ENCODE measurements around the gene NUP210L. TPM values are rescaled to one million over a fixed set of nuclear protein-coding genes. Genes with fewer than 3 reads are reported as not detected.
A peak's percentile ranks its signal among the peaks of the same experiment; 100 is the strongest.

The NUP210L gene
- 0.06 TPM for total RNA-seq

DNA sequence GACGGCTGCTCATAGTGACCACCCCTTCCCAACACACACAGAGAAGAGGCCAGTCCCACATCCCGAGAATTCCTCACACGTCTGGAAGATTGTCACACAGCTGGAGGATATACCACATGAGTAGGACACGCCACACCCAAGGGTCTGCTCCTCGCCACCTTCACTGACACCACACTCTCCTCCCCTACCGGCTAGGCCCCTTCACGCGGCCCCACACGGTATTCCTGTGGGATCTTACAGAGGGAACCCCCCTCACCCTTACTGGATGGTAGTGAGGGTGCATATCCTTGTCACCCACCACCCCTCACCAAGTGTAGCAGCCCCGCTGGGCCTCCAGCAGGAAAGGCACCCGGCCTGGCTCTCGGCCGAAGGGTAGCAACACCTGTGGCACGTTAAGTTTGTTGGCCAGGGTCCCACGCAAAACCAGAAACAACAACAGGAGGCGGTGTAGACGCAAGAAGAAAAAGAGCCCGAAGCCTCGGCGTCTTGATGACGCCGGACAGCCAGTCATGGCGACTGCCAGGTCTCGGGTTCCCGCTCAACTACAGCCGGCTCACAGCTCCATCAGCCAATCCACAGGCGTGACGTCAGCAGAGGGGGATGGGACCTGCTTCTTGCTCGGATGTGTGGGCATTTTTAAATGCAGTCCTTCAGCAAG lies at the start of gene NUP210L:
Gene NUP210L, minus strand, starts transcription at position 540 of the 658 bp plus-strand sequence.

DNA sequence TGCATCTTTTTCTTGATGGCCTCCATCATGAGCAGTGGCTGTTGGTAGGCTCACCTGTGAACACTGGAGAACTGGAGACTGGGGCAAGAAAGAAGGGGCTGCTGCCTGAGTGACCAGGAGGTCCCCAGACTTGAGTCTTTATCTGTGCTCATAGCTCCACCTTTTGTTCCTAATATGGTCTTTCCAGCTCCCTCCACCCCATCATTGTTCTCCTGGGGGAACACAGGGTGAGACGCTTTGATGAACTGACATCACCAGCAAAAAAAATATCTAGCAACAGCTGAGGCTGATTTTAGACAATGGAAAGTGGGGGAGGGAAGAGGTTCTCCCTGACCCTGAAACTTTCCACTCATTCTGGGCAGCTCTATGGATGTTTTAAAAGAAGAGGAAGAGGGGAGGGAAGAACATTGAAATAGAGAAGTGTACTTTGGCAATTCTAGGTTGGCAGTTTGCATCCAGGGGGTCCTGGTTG lies 37.2 kb upstream of the NUP210L start, which contains the start of gene TPM3:
Gene TPM3, minus strand, starts transcription at position 111 of the 472 bp plus-strand sequence. Its CDS starts 82 bp downstream, at position 29.

DNA sequence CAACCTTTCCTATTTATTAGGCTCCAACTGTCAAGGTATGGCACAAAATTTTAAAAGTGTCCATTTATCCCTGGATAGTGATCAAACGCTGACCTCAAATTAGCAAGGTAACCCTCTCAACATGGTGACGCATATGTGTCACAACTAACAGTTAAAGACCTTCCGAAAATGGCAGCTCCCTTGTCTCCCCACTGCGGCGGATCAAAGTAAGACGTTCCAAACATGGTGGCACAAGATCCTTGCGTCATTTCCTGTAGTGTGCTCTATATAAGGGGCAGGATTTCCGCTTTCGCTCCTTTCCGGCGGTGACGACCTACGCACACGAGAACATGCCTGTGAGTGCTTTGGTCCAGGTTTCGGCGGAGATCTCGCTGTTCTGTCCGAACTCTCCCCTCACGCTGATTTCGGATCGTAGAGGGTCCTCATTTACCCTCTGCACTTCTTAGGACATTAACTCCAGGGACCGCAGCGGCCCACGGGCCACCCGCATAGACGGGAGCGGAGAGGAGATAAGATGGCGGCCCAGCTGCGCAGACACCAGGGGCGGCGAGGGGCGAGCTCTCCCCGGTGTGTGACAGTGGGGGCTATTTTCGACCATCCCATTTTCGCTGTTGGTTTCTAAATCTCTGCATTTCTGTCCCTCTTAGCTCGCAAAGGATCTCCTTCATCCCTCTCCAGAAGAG lies 164.3 kb downstream of the NUP210L start, which contains the start of gene RPS27:
Gene RPS27, plus strand, starts transcription at position 295 of the 683 bp plus-strand sequence. Its CDS starts 35 bp downstream, at position 330.

DNA sequence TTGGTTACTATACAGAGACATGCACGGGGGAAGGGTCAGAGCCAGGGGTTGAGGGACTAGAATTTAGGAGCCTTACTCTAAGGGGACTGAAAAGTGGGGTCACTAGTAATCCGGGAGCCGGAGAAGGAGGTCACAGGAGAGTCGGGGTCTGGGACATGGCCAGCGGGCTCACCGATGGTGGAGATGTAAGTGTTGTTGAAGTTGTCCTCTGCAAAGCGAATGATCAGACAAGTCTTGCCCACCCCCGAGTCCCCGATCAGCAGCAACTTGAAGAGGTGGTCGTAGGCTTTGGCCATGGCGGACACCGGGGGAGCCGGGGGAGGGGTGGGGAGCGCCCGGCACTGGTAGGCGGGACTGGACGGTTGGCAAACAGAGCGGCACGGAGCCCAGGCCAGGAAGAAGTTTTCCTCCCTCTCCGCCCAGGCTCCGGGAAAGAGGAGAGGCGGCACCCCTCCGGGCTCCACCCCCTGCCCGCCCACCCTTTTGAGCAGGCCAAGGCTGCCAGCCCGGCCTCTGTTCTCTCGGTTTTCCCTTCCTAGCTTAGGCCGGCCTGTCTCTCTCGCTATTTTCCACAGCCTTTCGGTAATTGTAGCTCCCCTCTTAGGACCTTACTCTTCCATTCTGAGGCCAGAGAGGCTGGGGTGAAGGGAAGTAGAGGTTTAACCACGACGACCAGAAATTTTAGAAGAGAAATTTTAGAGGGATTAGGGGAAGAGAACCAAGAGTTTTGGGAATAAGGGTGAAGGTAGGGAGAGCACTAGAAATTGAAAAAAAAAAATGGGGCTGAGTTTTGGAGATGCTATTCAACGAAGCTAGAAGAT lies 168.7 kb downstream of the NUP210L start, which contains the start of gene RAB13:
Gene RAB13, minus strand, starts transcription at position 399 of the 821 bp plus-strand sequence. Its CDS starts 103 bp downstream, at position 296.

DNA sequence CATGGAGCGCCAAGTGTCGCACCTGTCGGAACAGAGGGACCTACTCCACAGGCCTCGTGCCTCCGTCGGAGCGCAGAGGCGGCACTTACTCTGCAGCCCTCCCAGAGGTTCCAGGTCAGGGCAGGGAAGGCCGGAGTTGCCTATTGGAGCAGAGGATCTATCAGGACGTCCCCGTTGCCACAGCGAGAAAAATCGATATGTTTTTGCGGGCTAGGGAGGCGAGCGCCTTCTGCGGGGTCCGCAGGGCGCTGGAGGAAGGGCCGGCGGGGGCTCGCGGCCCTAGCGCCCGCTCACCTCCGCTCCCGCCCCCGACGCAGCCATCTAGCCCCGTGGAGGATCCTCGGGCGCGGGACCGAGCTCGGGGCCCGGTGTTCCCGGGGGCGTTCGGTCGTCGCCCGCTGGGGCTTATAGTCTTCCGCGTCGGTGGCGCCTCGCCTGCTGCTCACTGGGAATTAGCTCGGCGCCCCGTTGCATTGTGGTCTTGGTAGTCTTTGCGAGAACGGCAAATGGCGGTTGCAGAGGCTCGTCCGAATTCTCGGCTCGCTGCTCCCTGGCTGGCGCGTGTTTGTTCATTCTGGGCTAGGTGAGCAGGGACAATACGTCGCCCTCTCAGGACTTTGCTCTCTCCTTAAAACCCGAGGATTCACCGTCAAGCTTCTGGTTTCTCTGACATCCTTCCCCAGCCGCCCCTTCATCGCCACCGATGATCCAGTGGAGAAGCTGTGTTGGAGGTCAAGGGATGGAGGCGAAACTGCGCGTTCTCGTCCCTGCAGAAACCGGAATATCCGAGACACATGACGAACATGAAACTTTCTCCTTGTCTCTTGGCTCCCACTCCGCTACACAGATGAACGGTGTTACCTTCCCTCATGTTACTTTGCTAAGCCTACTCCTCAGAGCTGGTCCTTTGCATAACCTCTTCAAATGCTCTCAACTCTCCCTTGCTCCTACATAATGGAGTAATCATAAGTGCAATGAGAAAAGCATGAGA lies 177.3 kb downstream of the NUP210L start, which contains the start of gene JTB:
Gene JTB, minus strand, starts transcription at position 425 of the 991 bp plus-strand sequence. Its CDS starts 422 bp downstream, at position 3.

DNA sequence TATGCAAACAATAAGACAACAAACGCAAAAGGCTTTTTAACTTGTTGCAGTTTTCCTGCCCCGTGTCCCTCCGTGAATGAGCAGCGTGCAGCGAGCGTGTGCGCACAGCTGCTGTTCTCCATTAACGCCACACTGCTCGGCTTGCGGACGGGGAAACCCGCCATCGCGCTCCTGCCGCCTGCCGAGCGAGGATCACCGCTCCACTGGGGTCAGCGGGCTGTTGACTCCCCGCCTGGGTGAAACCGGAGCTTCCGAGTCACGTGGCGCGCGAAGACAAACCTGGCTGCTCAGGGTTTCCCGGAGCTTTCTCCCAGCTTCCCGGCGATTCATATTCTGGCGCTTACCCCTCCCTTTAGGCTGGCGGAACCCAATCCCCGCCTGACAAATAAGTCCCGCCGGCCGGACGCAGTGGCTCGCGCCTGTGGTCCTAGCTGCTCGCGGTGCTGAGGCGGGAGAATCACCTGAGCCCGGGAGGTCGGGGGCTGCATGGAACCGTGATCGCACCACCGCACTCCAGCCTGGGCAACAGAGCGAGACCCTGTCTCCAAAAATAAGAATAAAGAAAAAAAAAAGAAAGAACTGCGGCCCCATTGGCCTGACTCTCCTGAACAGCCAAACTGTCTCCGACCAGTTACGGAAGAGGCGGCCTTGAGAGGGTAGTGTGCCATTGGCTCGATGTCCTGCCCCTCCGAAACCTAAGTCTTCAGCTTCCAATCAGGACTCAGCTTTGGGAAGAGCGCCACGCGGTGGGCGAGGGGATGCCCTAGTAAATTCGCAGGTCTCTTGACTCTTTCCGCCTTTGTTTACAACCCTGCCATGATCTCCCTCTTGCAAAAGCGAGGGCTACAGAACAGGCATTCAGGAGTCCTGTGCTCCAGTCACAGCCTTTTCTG lies 187.5 kb downstream of the NUP210L start, which contains the start of gene CREB3L4:
Gene CREB3L4, plus strand, starts transcription at position 796 of the 893 bp plus-strand sequence. CDS start 624 bp downstream, outside the sequence.

GRCh38 chr1:153963030-153963849 lies 191.6 kb downstream of the NUP210L start, which contains the start of gene SLC39A1:
Gene SLC39A1 (minus strand): TSS chr1:153963537. CDS start chr1:153962715, 822 bp downstream.

GRCh38 chr1:153958111-153958960 lies 196.5 kb downstream of the NUP210L start, which contains the start of gene CRTC2:
Gene CRTC2 (minus strand): TSS chr1:153958612. CDS start chr1:153958497, 115 bp downstream.

DNA sequence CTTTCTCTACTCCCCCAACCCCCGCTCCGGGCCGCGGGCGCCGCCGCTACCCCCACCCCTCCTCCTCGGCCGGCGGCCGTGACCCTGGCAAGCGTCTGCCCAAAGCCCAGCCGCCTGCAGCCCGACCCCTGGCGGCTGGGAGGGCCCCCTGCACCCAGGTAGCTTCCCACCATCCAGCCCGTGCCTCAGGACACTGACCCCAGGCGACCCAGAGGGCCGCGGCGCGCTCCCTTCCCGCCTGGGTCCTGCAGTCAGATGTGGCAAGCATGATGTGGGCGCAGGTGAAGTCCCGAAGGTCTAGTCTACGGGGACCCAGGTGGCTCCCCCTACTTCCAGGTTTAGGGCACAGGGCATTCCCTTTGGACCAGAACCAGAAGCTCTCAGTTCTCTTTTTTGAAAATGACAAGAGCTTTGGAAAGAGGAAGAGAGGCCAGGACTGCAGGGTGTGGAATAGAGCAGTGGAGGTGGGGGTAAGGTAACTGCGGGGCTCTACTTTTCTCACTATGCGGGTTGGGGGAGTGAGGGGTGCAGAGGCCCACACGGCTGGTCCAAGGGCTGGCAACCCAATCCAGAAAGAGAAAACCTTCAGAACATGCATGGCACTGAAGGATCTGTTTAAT lies 208.1 kb downstream of the NUP210L start, which contains the start of gene DENND4B:
Gene DENND4B, minus strand, starts transcription at position 97 of the 620 bp plus-strand sequence. CDS start 2,344 bp downstream, outside the sequence.

Small RNAs within 50 kb of the gene (small RNA-seq; reads per million reads assigned to genes)
- gene MIR190B (ENCODE audit: low replicate concordance) (0.28 reads per million, percentile 25 among the genes with 10 or more reads in this experiment), gene MIR5698 (ENCODE audit: low replicate concordance) (not detected), gene MIR6737 (ENCODE audit: low replicate concordance) (not detected), gene RNU6-179P (ENCODE audit: low replicate concordance) (not detected)

Other genes starting within 250 kb of the NUP210L start
- gene GATAD2B, start 232.1 kb downstream of the NUP210L start, total RNA-seq, result 15.9 TPM
- gene DENND4B, start 208.4 kb downstream of the NUP210L start, total RNA-seq, result 46.3 TPM
- gene CRTC2, start 196.5 kb downstream of the NUP210L start, total RNA-seq, result 21.9 TPM
- gene SLC39A1, start 191.5 kb downstream of the NUP210L start, total RNA-seq, result 69.7 TPM
- 15.7 TPM for gene CREB3L4, start 187.2 kb downstream of the NUP210L start, total RNA-seq
- gene JTB, start 177.4 kb downstream of the NUP210L start, total RNA-seq, result 81.6 TPM
- gene RAB13, start 168.7 kb downstream of the NUP210L start, total RNA-seq, result 52.0 TPM
- 4,585 TPM for gene RPS27, start 164.3 kb downstream of the NUP210L start, total RNA-seq
- gene TPM3, start 37.0 kb upstream of the NUP210L start, total RNA-seq, result 116 TPM
- not detected for gene CFAP141, start 51.3 kb upstream of the NUP210L start, total RNA-seq
- 87.0 TPM for gene UBAP2L, start 65.9 kb upstream of the NUP210L start, total RNA-seq
- 57.7 TPM for gene HAX1, start 117.6 kb upstream of the NUP210L start, total RNA-seq
- 0.12 TPM for gene AQP10, start 166.0 kb upstream of the NUP210L start, total RNA-seq
- gene ATP8B2, start 170.5 kb upstream of the NUP210L start, total RNA-seq, result 57.7 TPM

Measured in metanephros (tissue), 2 donors.